Raji (cell line): ENCODE measurements around the gene MTHFD1L.

Experiments used
- POLR2A ChIP-seq: IDR thresholded peaks from 2 replicates; pipeline ENCODE4 v1.6.1; 2011; ENCODE audit warnings: low read depth, low read length, control low read depth; ENCODE audit not compliant: insufficient read depth

MTHFD1L gene

DNA sequence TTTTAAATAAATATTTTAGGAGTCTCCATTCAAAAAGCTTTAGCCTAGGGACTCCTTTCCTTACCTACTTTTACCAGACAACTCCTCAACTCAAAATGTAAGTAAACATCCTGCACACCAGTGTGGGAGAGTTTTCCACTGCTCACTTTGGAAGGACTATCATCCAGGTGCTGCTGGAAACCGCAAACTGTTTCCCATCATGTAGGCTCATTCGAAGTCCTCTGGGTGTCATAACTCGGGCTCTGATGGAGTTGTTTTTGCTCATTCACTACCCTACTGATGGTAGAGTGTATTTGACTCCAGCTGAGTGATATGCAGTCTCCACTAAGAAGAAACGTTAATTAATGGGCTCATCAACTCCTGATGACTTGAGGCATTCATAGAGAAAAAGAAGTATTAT is 237.8 kb downstream of the MTHFD1L start:
- no peak for TF ChIP-seq POLR2A

DNA sequence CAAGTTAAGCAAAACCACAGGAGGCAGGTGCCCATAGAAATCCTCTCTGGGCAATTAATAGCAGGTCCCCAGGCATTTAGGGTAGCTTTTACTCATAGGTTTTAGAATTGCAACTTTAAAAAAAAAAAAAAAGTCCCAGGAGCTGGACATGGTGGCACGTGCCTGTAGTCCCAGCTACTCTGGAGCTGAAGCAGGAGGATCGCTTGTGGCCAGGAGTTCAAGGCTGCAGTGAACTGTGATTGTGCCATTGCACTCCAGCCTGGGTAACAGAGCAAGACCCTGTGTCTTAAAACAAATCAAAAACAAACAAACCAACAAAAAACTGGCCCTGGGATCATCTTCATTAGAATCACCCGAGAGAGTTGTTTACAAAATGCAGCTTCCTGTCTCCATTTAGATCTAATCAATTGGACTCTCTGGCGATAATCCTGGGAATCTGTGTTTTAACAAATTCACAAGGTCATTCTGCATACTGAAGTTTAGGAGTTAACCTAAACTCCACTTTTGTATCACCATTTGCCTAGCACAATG is 242.5 kb downstream of the MTHFD1L start:
- TF ChIP-seq POLR2A, result no peak

DNA sequence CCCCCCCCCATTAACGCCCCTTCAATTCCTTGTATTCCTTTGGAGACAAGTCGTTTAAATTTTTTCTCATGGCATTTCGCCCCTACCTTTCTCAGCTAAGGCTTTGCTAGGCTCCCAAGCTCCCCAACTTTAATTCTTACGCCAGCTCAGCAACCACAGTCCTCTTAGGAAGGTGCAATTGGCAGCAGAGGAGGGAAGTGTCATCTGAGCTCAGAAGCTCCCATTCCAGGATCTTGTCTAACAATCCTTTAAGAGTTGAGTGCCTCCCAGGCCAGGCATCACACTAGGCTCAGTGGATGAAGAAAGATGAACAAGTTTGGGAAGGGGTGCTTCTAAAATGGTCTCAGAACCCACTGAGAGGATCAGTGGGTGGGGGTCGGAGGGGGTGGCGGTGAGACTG is 243.0 kb downstream of the MTHFD1L start:
- no peak for TF ChIP-seq POLR2A

DNA sequence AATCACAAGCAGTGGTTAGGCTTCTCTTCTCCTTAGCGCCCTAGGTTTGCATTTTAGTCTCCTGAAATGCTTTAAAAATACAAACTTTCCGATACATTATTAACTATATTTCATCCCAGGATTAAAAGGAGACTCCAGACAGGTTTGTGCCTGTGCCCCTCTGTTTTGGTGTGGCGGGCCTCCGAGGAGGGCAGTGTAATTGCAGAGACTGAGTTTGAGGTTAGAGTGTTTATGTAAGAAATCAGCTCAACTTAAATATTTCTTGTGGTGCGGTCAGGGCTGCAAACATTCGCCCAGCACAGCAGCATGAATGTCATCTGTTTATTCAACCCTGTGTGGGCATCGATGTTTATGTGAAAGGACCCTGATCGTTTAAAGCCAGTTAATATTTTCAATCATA is 243.9 kb downstream of the MTHFD1L start:
- no peak for TF ChIP-seq POLR2A

DNA sequence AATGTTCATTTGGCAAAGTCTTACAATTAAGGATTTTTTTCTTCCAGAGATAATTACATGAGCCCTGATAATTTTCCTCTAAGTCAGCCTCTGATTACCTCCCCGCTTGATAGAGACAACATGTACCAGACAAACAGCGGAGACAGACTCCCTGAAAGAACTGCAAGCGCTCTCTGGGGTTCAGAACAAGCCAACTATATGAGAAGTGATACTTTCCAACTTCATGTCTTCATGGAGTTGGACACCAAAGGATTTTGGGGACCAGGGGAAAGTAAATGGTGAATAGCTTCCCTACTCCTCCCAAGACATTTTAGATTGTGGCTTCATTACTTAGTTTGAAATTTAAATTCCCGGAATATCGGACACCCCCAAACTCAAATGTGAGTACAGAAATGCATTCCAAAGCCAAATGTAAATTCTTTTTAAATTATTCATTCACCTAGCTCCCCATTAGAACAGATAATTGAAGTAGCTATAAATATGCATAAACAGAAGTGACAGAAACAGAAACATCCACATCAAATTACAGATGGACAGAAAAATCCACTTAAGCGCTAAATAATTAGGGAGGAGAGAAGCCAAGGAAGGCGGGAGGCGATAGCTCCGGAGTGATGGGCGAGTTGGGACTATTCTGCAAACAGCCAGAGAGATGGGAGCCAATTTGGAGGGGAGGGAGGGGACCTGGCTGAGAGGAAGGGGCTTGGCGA is 244.5 kb downstream of the MTHFD1L start:
- no peak for TF ChIP-seq POLR2A

DNA sequence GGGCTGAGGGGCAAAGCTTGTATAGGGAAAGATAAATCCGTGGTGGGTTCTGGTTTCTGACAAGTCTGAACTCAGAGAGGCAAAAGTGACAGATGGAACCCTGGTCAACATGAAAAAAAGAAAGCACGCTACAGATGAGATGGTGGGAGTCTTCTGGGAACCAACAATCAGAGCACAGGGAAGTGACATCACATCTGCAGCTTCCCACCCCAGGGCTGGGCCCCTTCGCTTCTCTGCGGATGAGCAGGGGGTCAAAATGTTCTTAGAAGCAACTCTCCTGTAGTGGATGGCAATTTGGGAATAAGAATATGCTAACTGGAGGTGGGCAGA is 245.0 kb downstream of the MTHFD1L start:
- no peak for TF ChIP-seq POLR2A

DNA sequence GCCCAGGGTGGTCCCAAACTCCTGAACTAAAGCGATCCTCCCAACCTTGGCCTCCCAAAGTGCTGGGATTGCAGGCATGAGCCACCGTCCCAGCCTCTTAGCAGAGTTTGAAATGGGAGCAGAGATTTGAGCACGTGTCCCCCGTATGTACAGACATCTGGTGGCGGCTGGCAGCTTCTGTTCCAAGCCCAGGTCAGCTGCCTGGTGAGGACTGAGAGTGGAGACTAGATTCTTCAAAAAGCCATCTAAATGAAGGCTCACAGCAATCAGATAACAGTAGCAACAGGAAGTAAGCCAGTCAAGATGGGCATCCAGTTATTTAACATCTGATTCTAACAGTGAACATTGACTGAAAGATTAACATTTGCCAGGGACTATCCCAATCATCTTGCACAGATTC is 246.2 kb downstream of the MTHFD1L start:
- no peak for TF ChIP-seq POLR2A

DNA sequence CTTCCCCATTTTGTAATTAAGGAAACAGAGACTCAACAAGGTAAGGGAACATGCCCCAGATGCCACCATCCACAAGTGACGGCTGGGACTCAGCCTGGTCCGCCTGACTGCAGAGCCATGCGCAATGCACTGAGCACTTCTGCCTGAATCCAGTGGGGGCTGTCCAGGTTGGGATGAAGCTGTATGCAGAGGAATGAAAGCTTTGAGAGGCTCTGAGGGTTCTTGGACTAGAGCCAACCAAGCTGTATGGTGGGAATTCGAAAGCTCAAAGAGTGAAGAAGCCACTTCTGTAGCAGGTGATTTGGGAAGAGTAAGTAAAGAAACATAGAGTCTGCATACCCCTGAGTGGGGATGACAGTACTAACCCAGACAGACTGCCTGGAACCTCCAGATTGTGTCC is 246.6 kb downstream of the MTHFD1L start:
- no peak for TF ChIP-seq POLR2A

DNA sequence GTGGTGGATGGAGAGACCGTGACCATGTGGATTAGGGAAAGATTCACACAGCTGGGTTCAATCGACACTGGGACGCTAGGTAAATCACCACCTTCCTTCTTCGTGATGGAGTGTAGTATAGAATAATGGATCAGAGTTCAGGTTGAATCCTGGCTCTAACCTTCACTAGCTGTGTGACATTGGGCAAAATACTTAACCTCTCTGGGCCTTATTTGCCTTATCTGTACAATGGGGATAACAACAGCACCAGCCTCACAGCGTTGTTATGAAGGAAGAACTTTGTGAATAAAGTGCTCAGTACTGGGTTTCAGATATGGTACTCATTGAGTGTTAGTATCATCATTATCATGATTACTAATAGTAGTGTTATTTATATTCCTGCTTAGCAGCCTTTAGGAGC is 248.1 kb downstream of the MTHFD1L start:
- no peak for TF ChIP-seq POLR2A

DNA sequence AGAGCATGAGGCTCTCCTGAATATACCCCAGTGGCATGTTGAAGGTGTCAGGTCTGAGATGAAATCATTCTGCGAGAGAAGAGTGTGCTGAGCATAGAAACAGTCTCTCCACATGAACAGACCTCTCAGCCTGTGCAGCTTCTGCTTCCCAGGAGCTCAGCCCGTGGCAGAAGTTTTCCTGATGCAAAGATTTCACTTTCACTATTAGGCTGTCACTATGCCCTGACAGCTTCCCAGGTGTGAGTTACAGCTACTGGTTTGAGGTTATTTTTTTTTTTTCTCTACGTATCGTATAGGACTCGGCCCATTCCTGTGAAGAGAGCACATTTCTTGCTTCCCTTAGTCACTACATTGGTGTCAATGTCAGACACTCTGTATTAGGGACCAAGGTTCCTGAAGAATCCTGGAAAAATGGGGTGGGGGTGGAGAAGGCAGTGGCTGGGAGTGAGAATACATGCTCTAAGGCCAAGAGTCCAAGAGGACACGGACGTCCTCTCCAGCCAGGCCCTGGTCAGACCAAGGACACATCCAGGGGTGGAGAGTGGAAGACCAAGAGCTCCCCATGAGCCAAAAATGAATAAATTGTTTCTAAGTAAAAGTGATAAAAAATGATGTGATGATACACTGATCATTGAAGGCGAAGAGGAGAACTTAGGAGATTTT is 253.1 kb downstream of the MTHFD1L start:
- TF ChIP-seq POLR2A, result no peak

GRCh38 chr6:151119823-151120524 is 254.5 kb downstream of the MTHFD1L start:
- TF ChIP-seq POLR2A, result no peak

- no peak for TF ChIP-seq POLR2A
Measured at GRCh38 chr6:151121900-151122299, 256.4 kb downstream of the MTHFD1L start.

DNA sequence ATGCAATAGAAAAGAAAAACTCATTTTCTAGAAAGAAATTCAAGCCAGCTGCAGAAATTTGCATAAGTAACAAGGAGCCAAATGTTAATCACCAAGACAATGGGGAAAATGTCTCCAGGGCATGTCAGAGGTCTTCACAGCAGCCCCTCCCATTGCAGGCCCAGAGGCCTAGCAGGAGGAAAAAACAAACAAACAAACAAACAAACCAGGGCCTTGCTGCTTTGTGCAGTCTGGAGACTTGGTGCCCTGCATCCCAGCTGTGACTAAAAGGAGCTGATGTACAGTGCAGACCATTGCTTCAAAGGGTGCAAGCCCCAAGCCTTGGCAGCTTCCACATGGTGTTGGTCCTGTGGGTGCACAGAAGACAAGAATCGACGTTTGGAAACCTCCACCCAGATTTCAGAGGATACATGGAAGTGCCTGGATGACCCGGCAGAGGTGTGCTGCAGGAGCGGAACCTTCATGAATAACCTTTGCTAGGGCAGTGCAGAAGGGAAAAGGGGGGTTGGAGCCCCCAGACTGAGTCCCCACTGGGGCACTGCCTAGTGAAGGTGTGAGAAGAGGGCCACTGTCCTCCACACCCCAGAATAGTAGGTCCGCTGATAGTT is 263.4 kb downstream of the MTHFD1L start:
- no peak for TF ChIP-seq POLR2A

DNA sequence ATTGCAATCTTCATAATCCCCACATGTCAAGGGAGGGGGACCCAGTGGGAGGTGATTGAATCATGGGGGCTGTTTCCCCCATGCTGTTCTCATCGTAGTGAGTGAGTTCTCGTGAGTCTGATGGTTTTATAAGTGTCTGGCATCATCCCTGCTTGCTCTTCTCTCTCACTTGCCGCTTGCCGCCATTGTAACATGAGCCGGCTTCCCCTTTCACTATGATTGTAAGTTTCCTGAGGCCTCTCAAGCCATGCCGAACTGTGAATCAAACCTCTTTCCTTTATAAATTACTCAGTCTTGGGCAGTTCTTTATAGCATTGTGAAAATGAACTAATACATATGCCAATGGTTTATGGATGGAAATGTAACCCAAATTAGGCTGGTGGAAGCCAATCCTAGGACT is 264.8 kb downstream of the MTHFD1L start:
- no peak for TF ChIP-seq POLR2A

- TF ChIP-seq POLR2A, result no peak
Measured at GRCh38 chr6:151131324-151132007, 266.0 kb downstream of the MTHFD1L start.
